HG02973 (cell line): ENCODE measurements around the gene BAG5.
"Not testable (repeated sequence)": the region's sequence is repeated elsewhere in the genome, so short reads cannot be mapped to it uniquely, and the experiment has no call there.

Source experiments
- ATAC-seq: cut with Tn5 transposase; IDR thresholded peaks from one replicate; pipeline ENCODE4 v1.9.1; 2021; ENCODE audit warnings: moderate library complexity; ENCODE audit not compliant: unreplicated experiment

BAG5 gene, protein sequence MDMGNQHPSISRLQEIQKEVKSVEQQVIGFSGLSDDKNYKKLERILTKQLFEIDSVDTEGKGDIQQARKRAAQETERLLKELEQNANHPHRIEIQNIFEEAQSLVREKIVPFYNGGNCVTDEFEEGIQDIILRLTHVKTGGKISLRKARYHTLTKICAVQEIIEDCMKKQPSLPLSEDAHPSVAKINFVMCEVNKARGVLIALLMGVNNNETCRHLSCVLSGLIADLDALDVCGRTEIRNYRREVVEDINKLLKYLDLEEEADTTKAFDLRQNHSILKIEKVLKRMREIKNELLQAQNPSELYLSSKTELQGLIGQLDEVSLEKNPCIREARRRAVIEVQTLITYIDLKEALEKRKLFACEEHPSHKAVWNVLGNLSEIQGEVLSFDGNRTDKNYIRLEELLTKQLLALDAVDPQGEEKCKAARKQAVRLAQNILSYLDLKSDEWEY

DNA sequence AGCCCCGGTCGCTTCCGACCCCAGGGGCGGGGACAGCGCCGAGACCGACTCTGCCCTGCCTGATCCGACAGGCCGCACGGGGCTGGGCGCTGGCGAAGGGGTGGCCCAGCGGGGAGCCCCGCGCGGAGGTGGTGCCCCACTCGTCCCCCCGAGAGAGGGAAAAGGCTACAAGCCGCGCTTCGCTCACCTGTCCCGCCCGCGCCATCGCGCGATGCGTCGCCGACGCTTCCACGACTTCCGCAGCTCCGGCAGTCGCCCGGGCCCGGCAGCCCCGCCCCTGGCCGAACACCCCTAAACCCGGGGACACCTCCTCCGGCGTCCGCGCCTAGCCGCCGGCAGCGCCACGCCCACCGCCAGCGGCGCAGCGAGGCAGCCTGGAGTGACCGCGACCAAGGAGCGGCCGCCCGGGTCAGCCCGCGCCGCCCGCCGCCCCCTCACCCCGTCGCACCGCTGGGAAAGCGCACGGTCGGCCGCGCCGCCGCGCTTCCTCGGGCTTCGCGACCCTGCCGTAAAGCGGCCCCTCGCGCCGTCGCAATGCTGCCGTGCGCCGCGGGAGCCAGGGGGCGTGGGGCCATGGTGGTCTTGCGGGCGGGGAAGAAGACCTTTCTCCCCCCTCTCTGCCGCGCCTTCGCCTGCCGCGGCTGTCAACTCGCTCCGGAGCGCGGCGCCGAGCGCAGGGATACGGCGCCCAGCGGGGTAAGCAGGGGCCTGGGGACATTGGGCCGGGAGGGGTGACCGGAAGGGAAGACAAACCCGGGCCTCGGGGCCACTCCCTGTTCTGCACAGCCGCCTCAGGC, at the start of gene BAG5, which contains the start of gene COA8:
TSS of gene BAG5 (minus strand) at position 229 of the 797 bp plus-strand sequence. CDS start 1,493 bp downstream, outside the sequence.
TSS of gene COA8 (plus strand) at position 532 of the 797 bp plus-strand sequence. CDS start at position 574, 42 bp downstream.
- peak; percentile 77 for ATAC-seq

DNA sequence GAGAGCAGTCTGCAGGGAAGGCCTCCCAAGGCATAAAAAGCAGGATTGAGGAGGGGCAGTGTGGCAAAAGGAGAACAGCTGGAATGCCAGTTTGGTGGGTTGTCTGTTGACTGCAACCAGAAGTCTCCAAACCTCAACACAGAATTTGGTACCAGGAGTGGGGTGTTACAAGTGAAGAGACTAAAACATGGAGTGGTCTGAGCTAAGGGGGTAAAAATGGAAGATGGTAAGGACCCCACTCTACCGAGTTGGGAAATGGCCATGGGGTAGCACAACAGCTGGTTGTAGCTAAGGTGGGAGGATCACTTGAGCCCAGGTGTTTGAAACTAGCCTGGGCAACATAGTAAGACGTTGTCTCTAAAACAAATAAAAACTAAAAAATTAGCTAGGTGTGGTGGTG, 48.8 kb upstream of the BAG5 start:
- ATAC-seq = no peak

DNA sequence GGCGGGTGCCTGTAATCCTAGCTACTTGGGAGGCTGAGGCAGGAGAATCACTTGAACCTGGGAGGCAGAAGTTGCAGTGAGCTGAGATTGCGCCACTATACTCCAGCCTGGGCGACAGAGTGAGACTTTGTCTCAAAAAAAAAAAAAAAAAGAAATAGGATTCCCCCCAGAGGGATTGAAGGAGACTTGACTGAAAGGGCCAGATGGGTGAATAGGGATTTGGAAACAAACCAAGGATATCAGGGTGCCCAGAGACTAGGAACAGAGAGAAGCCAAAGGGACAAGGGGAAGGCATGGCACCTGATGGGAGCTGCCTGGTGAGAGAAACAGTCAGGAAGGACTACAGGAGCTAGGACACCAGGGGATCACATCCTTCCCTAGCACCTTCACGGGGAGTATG, 46.6 kb upstream of the BAG5 start:
- ATAC-seq = not testable (repeated sequence)

DNA sequence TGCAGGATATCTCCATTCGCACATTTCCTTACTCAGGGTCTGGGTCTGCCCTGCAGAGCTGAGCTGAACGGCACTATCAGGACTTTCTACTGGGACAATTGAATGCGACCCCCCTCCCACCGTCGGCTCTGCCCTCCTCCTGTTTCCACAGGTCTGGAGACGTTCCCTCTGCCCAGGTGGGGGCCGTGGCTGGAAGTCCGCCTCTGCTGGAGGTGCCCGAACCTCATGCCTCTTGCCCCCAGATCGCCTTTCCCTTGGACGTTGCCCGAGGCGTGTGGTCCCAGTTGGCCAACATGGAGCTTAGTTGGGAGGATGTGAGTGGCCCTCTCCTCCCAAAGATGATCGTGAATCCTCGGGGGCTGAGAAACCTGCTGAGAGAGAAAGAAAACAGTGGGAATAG, 45.4 kb upstream of the BAG5 start:
- ATAC-seq = no peak

DNA sequence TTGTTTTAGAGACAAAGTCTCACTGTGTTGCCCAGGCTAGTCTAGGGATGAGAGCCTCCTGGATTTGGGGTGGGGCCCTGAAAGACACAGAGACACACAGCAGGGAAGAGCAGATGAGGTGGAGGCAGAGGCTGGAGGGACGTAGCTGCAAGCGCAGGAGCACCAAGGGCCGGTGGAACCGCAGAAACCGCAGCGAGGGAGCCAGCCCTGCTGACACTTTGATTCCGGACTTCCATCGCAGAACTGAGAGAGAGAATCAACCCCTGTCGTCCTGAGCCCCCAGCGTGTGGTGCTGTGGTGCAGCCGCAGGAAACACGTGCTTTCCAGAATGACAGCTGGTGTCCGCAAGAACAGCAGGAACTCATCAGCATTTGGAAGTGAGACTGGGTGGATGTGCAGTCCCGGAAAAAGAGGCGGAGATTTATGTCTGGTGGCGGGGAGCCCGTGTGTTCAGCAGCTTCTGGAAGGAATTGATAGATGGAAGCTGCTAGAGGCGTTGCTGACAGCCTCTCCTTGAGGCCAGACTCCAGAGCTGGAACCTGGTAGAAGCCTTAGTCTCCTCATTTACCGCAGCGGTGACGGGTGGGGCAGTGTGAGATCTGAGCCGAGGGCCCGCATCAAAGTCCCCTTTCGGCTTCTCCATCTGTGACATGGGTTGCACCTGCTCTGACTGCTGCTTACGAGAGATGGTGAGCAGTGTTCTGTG, 44.7 kb upstream of the BAG5 start:
- peak; percentile 65 for ATAC-seq

DNA sequence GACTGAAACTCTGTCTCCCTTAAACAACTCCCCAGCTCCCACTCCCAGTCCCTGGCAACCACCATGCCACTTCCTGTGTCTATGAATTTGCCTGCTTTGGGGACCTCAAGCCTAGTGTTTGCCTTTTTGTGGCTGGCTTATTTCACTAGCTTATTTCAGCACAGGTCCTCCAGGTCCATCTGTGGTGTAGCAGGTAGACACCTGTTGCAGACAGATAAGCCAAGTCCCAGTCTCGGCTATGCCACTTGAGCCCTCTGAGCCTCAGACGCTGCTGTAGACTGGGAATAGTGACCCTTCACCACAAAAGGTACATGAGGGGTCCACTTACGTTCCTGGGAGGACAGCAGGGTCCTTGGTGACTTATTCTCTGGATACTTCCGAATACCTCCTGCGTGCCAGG, 42.2 kb upstream of the BAG5 start:
- no peak for ATAC-seq

DNA sequence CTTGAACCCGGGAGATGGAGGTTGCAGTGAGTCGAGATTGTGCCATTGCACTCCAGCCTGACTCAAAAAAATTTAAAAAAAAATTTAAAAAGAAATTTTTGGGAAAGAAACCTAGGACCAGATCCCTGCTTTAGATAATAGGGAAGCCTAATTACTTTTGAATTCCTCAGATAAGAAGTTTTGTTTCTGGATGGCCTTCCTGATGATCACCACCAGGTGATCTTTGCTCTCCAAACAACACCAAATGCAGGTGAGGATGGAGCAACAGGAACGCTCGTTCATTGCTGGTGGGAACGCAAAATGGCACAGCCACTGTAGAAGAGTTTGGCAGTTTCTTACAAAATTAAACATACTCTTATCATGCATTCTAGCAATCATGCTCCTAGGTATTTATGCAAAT, 38.0 kb upstream of the BAG5 start:
- no peak for ATAC-seq

DNA sequence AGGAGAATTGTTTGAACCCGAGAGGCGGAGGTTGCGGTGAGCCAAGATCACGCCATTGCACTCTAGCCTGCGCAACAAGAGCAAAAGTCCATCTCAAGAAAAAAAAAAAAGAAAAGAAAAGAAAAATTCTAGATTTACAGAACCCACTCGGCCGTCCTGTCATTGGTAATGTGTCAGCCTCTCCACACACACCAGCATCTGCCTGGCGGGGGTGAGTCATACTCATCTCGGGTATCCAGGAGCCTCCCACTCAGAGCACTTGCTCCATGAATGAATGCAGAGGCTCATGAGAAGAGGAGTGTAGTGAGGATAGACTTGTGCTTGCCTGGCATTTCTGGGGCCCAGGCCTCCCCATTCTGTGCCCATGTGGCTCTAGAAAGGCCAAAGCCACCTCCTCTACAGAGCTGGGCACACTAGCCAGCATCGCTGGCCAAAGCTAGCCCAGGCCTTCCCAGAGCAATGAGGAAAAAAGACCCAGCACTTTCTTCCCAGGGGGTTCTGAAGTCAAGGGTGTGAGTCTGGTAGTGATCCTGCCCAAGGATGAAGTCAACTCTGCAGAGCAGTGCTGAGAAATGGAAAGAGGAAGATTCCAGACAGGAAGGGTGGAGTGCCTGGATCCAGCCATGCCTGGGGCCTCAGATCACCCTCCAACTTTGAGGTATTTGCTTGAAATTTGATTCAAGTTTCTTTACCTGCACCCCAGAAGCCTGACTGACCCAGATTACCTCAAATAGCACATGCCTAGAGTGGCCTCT, 35.3 kb upstream of the BAG5 start:
- ATAC-seq = no peak

DNA sequence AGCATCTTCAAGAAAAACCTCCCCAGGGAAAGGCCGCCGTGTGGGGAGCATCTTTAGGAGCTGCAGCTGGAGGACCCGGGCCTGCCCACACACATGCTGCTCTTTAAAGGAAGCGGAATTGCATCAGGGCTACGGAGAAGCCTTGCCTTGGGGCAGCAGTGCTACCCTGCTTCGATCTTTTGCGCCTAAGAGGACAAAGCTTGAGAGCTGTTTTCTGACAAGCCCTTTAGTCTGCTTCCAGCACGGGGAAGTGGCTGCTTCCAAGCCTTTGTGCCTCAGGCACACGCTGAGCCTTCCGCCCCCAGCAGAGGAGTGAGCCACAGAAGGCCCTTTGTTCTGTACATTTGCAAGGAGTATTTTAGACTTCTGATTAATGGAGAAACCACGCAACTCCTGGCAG, 31.8 kb upstream of the BAG5 start:
- ATAC-seq = no peak

DNA sequence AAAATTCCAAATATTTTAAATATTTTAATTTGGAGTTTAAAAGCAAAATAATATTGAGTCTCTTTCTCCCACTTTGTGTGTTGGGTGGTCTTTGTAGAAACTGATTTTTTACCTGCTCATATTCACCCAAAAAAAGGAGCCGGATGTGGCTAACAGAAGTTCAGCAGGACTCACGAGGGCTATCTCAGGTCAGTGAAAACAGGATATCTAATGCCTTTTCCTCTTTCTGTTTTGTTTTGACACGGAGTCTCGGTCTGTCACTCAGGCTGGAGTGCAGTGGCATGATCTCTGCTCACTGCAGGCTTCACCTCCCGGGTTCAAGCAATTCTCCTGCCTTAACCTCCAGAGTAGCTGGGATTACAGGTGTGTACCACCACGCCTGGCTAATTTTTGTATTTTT, 31.1 kb upstream of the BAG5 start:
- ATAC-seq = peak; percentile 90

DNA sequence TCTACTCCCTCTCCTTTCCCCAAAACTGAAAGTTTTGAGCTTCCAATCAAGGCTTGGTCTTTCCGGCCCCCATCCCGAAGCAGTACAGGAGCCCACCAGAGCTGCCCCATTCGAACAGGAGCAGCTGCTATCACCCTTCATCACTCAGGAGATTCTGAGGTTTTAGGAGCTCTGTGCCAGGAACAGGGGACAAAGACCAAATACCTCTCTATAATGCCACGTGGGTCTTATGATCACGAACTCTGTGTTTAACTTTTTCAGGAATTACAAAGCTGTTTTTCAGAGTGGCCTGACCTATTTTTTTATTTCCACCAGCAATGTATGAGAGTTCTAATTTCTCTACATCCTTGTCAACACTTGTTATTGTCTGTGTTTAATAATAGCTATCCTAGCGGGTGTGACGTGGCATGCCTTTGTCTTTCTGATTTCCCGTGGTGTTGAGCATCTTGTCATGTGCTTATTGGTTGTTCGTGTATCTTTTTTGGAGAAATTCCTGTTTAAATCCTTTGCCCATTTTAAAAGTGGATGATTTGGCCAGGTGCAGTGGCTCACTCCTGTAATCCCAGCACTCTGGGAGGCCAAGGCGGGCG, 22.0 kb upstream of the BAG5 start:
- no peak for ATAC-seq

DNA sequence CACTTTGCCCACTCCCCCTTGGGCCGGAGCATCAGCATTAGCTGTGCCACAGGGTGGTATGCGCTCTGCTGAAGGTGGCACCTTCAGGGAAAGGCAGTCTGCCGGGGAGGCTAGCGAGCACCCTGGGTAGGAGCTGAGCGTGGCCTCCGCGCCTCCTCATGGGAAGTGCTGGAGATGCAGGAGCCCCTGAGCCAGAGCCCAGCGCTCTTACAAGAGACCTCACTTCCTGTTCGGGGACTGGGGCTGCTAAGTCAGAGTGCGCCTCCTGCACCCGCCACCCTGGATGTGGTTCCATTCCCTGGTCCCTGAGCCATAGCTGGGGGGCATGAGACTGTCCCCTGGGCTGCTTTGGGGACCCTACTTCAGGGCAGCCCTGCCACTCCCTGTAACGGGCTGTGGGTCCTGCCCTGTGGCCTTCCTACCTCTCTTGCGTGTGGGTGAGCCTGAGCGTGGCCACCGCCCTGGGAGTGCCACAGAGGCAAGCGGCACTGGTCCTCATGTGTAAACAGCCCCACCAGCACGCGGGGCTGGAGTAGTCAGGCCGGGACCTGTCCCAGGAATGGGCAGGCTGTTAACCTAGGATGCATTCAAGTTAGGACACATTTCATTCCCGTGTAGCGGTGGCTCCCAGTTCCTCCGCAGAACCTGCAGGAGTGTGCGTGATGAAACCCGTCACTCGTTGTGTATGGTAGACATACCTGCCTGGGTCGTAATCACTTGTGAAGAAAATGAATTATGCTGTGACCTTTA, 19.7 kb upstream of the BAG5 start:
- no peak for ATAC-seq

DNA sequence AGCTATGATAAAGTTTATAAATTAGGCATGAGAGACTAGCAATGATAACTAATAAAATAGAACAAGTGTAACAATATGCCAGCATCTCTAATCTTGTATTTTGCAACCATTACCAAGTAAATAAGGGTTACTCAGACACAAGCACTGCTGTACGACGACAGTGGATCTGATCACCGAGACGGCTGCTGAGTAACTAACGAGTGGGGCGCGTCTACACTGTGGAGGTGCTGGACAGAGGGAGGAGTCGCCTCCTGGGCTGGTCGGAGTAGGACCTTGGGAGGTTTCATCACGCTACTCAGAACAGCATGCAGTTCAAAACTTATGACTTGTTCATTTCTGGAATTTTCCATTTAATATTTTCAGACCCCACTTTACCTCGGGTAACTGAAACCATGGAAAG, 18.7 kb upstream of the BAG5 start:
- no peak for ATAC-seq

DNA sequence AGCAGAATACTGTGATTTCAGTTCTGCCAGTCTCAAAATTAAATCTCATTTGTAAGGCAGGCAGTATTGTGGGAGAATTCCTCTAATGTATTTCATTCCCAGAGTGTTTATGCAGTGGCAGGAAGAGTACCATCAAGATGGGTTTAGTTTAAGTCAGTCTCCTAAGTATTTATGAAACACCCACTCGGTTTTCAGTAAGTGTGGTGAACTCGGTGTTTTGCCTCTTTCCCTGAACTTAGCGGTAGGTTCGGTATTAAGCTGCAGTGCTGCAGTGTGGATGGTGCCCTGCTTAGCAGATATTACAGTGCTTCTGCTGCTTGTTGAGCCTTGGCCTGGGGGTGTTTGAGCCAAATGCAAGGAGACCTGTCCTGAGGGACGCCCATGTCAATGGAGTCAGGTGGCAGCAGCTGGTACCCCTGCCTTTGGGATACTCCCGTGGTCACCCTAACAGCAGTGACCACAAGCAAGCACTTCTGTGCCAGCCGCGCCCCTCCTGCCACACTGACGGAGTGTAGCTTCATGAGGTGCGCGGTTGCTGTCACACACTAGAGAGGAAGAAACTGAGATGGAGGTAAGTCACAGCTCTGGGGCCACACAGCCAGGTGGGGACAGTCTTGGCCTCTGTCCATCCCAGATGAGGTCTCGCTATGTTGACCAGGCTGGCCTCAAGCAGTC, 16.1 kb upstream of the BAG5 start:
- no peak for ATAC-seq

DNA sequence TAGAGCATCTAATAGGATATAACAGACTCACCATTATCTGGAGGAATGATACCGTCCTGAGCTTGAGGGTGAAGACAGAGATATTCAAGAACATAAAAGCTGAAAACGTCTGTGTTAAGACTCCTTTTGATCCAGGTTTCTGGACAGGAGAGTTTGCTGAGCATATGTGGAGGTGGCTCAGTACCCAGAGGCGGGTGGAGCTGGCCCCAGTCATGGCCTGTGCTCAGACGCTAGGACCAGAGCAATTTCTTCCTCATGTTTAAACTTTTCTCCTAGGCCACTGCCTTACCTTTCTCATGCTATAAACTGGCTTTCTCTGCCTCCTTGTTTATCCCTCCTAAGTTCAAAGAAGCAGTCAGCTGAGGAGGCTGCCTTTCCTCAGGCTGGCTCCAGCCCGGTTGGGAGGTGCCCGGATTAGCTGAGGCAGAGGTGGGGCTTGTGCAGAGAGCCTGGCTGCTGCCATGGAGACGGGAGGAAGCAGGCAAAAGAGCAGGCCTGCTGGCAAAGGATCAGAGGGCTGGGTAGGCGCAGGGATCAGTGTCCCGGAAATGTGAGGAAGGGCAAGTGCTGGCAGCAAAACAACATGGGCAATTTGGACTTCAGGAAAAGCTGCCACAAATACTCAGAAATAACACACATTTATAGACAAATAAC, 14.0 kb upstream of the BAG5 start:
- ATAC-seq = no peak

DNA sequence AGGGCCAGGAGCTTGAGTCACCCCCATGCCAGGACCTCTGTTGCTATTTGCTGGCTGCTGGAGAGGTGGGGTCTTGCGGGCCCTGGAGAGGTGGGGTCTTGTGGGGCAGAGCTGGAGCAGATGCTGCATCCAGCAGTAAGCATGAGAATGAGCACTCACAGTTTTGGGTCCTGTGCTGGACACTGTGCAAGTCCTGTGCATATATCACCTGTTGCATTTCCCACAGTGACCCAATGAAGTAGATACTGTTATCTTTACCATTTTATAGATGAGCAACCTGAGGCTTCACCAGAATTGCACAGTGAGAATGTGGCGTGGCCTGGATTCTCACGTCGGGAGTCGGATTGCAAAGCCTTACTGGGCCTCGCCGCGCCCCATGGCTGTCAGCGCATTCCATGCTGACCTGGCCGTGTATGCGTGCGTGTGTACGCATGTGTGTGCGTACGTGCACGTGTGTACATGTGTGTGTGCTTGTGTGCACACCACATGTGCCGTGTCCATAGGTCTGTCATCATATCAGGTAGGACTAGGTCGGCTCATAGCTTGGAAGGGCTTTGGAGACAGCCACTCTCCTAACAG, 12.3 kb upstream of the BAG5 start:
- no peak for ATAC-seq

DNA sequence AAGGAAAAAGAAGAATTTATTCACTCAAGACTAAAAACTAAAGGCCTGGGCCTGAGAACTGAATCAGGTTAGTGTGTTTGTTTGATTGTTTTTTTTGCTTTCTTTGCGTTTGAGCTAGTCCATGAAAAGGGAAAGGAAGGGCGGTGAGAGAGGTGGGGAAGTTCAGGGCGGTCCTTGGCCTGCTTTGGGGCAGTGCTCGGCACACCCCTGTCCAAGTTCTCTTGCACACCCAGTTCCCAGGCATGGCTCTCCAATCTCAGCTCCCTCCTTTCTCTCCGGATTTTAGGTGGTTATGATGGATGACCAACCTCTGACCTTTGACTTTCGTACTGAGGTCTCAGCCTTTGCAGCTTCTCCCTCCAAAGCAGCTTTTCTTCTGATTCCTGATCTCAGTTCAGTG, 11.6 kb upstream of the BAG5 start:
- ATAC-seq = no peak

DNA sequence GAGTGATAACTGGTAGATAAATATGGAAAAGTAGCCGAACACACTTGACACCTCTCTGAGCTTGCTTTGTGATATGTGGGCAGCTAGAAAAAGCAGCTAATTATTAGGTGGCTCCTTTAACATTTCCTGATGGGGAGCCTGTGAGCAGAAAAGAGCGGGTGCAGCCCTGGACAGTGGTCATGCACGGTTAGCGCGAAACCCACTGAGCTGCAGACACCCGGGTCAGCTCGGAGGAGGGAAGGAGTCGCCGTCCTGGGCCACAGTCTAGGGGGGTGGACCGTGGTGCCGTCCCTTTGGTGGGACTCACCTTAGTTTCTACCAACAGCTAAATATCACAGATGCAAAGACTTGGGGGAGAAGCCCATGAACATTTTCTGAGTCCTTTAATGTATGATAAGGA, 7.0 kb upstream of the BAG5 start:
- ATAC-seq = no peak
